22Rv1 (cell line): ENCODE results near the gene IVD.

Experiments used
- H3K27ac ChIP-seq: fragments of 450-650 bp; 2 replicates; pipeline ENCODE4 v1.5.1; 2017
- ZFX ChIP-seq: fragments of 450-650 bp; IDR thresholded peaks from 2 replicates; pipeline ENCODE4 v1.6.1; 2017; ENCODE audit warnings: antibody characterized with exemption, borderline replicate concordance
- TF ChIP-seq, protein P1 (sequence below): fragments of 450-650 bp; IDR thresholded peaks from 2 replicates; pipeline ENCODE4 v1.5.1; 2017; ENCODE audit warnings: mild to moderate bottlenecking

IVD gene

DNA sequence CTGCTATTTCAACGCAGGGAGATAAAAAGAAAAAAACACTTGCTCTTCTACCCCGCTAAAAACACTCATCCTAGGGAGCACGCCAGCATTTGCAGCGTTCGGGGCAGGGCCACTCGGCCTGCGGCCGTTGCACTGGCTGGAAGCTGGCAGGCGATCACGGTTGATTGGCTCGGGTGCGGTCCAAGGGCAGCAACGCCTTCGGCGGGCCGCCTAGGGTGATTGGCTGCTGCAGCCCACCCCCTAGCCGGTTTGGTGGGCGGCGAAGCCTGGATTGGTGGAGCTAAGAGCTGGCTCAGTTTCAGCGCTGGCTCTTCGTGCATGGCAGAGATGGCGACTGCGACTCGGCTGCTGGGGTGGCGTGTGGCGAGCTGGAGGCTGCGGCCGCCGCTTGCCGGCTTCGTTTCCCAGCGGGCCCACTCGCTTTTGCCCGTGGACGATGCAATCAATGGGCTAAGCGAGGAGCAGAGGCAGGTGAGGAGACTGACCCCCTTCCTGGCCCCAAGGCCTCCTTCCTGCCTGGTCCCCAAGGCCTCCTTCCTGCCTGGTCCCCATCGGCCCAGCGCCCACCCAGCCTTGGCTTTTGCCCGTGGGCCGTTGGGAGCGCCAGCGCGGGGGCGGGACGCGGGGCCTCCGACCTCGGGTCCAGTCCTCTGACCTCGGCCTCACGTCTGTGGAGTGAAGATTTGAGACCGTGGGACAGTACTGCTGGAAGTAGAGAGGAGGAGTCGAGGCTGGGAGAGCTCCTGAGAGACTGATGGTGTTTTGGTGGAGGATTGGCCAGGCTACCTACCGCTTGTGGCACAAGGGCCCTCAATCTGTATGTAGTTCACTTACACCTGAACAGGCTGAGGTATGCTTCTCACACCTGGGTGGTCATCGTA lies at the start of gene IVD:
TSS of gene IVD (plus strand) at position 295 of the 881 bp plus-strand sequence. CDS start at position 328, 33 bp downstream.
- H3K27ac ChIP-seq, result peak within 1 kb of the TSS; percentile 80

DNA sequence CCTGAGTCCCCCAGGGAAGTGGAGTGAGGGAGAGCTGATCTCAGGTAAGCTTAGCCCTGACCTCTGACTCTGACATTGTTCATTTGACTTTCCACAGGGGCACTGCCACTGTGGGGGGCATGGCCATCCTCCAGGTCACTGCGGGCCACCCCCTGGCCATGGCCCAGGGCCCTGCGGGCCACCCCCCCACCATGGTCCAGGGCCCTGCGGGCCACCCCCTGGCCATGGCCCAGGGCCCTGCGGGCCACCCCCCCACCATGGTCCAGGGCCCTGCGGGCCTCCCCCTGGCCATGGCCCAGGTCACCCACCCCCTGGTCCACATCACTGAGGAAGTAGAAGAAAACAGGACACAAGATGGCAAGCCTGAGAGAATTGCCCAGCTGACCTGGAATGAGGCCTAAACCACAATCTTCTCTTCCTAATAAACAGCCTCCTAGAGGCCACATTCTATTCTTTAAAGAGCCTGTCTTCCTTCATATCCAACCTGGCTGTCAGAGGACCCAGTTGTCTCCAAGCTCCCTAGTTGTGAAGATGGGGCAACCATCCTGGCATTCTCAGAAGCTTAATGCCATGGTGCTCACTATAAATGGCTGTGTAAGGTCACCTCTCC lies 49.5 kb upstream of the IVD start:
- TF ChIP-seq, protein P1, sequence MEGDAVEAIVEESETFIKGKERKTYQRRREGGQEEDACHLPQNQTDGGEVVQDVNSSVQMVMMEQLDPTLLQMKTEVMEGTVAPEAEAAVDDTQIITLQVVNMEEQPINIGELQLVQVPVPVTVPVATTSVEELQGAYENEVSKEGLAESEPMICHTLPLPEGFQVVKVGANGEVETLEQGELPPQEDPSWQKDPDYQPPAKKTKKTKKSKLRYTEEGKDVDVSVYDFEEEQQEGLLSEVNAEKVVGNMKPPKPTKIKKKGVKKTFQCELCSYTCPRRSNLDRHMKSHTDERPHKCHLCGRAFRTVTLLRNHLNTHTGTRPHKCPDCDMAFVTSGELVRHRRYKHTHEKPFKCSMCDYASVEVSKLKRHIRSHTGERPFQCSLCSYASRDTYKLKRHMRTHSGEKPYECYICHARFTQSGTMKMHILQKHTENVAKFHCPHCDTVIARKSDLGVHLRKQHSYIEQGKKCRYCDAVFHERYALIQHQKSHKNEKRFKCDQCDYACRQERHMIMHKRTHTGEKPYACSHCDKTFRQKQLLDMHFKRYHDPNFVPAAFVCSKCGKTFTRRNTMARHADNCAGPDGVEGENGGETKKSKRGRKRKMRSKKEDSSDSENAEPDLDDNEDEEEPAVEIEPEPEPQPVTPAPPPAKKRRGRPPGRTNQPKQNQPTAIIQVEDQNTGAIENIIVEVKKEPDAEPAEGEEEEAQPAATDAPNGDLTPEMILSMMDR, result no peak
- no peak for TF ChIP-seq ZFX
- no peak overlapping the region for H3K27ac ChIP-seq

More for the DNA sequence above, at the start of gene IVD:
- no peak for TF ChIP-seq ZFX
- TF ChIP-seq, protein P1, result no peak

DNA sequence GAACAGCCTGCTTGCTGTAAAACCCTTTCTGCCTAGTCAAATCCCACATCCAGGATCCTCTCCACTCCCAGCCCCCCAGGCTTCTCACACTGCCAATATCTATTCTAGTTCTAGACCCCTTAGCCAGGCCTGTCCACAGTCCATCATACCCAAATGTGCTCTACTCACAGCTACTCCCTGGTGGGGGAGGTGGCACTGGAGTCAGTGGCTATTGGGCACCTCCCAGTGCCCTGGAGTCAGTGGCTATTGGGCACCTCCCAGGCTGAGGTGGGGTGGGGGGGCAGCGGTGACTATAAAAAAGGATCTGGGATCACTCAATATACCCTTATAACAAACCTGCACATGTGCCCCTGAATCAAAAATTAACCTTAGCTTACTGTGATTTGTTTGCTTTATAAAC lies 48.3 kb upstream of the IVD start:
- H3K27ac ChIP-seq, result no peak overlapping the region

DNA sequence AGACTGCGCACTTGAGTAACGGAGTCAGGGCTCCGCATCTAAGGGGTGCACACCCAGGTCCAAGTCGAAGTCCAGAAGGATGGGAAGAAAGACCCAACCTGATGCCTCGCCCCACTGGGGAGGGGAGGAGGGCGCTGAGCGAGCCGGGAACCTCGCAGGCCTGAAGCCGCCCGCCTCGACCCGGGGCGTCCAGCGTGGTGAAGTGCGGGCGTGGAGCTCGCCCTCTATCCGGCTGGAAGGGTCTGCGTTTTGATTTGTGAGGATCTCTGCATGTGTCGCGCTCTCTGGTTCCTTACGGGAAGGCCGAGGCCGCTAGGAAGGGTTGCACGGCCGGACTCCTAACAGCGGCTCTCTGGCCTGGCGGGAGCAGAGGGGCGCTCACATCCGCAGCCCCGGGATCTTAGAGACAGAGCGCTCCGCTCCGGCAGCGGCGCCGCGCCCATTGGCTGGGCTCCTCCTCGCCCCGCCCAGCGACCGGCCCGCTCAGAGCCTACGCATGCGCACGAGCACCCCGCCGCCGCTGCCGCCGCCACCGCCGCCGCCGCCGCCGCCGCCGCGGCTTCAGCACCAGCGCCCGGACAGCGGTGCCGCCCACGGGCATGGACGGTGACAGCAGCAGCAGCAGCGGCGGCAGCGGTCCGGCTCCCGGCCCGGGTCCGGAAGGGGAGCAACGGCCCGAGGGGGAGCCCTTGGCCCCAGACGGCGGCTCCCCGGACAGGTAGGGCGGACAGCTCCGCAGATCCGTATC lies 47.7 kb upstream of the IVD start, which contains the start of gene DISP2:
TSS of gene DISP2 (plus strand) at position 497 of the 748 bp plus-strand sequence. CDS start at position 600, 103 bp downstream.
- TF ChIP-seq, protein P1, result no peak
- no peak for TF ChIP-seq ZFX
- no peak within 1 kb of the TSS for H3K27ac ChIP-seq

More for the DNA sequence above, 48.3 kb upstream of the IVD start:
- TF ChIP-seq, protein P1, result no peak
- TF ChIP-seq ZFX, result no peak

DNA sequence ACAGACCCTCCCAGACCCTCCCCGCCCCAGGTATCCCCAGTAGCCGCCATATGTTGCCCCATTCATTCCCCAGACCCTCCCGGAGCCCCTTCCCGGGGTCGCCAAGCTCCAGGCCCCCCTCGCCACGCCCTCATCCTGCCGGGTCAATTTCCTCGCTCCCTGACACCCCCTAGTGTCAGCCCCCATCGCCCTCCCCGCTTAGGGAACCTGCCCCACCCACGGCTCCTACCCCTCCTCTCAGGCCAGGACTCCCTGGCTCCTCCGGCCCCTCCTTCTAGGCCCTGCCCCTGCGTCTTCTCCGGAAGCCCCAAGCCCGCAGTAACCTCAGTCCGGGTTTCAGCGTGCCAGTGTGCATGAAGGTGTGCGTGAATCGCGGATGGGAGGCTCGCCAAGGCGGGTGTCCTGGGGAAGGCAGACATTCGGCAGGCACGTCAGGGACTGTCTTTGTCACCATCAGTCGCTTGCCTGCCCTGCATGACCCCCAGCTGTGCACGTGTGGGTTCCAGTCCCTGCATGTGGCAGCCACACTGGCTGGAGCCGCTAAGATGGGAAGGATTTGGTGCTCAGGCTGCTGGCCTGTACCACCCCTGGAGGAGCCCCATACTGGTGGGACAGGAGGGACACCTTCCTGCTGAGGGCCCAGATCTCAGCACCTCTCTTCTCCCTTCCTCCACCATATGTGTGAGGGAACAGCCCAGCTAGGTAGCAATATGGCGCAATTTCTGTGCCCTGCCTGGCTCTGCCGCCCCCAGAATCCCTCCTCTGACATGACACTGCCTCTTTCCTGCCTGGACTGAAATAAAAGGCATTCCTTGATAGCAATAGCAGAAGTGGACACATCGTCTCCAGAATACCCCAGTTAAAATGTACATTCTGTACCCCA lies 46.9 kb upstream of the IVD start:
- TF ChIP-seq, protein P1, result peak; percentile 2; the same call in 1 of the 2 replicates
- TF ChIP-seq ZFX, result no peak
- H3K27ac ChIP-seq, result no peak overlapping the region

DNA sequence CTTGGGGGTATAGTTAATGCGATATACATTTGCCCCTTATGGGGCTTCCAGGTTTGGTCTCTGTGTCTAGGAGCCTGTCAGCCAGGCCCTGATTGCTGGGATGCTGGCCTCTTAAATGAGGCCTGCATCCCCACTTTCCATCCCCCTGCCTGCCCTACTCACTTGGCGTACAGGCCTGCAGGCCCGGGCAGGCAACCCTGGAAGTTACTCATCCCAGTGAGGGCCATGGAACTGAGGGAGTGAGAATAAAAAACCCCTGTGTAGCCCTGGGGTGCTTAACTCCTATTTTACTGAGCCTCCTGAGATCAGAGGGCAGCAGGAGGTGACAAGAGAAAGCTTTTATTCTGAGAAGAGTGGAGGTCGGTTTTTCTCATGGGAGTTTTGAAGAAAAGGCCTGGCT lies 45.6 kb upstream of the IVD start:
- no peak overlapping the region for H3K27ac ChIP-seq
- no peak for TF ChIP-seq ZFX
- TF ChIP-seq, protein P1, result no peak
